GM18873 (cell line): ENCODE data around the gene PTPRN2.
"Not testable (repeated sequence)": the region's sequence is repeated elsewhere in the genome, so short reads cannot be mapped to it uniquely, and the experiment has no call there.

Source experiments
- ATAC-seq: cut with Tn5 transposase; IDR thresholded peaks from one replicate; pipeline ENCODE4 v1.9.1; 2021; ENCODE audit warnings: mild to moderate bottlenecking, moderate library complexity, moderate number of reproducible peaks; ENCODE audit not compliant: unreplicated experiment, low FRiP score

Gene PTPRN2

GRCh38 chr7:157678501-157678900, 909.1 kb downstream of the PTPRN2 start:
- no peak for ATAC-seq

GRCh38 chr7:157676456-157677255, 911.0 kb downstream of the PTPRN2 start:
- no peak for ATAC-seq

GRCh38 chr7:157676001-157676400, 911.6 kb downstream of the PTPRN2 start:
- no peak for ATAC-seq

GRCh38 chr7:157675427-157675927, 912.1 kb downstream of the PTPRN2 start:
- no peak for ATAC-seq

- ATAC-seq = no peak
These were observed 912.8 kb downstream of the PTPRN2 start for GRCh38 chr7:157674715-157675426.

- no peak for ATAC-seq
These were observed 913.5 kb downstream of the PTPRN2 start for GRCh38 chr7:157674027-157674714.

GRCh38 chr7:157673573-157673972, 914.0 kb downstream of the PTPRN2 start:
- no peak for ATAC-seq

- ATAC-seq = no peak
These were observed 916.0 kb downstream of the PTPRN2 start for GRCh38 chr7:157671358-157672255.

- ATAC-seq = no peak
These were observed 916.9 kb downstream of the PTPRN2 start for GRCh38 chr7:157670490-157671357.

GRCh38 chr7:157669768-157670351, 917.8 kb downstream of the PTPRN2 start:
- ATAC-seq = no peak

GRCh38 chr7:157668884-157669767, 918.5 kb downstream of the PTPRN2 start:
- no peak for ATAC-seq

GRCh38 chr7:157668221-157668883, 919.3 kb downstream of the PTPRN2 start:
- no peak for ATAC-seq

GRCh38 chr7:157667731-157668130, 919.9 kb downstream of the PTPRN2 start:
- no peak for ATAC-seq

GRCh38 chr7:157667261-157667660, 920.4 kb downstream of the PTPRN2 start:
- ATAC-seq = no peak

GRCh38 chr7:157666530-157667040, 921.0 kb downstream of the PTPRN2 start:
- ATAC-seq = no peak

GRCh38 chr7:157665634-157665988, 922.0 kb downstream of the PTPRN2 start:
- ATAC-seq = not testable (repeated sequence)
